ENCODE results near the gene POLR2J3. TPM values are rescaled to one million over a fixed set of nuclear protein-coding genes. Genes with fewer than 3 reads are reported as not detected.
"Not testable (repeated sequence)": the region's sequence is repeated elsewhere in the genome, so short reads cannot be mapped to it uniquely, and the experiment has no call there.

Gene POLR2J3
- total RNA-seq, 1 donor from 2014 or later = 22.0 TPM

GRCh38 chr7:102577315-102578240, 5.2 kb upstream of the POLR2J3 start:
- not testable (repeated sequence) for H3K4me1 Mint-ChIP-seq (ENCODE audit: unreplicated experiment); H3K27me3 Mint-ChIP-seq (ENCODE audit: unreplicated experiment); H3K9me3 Mint-ChIP-seq (ENCODE audit: unreplicated experiment); H3K4me3 Mint-ChIP-seq (ENCODE audit: unreplicated experiment); DNase-seq (ENCODE audit: low spot score); H3K27ac Mint-ChIP-seq (ENCODE audit: unreplicated experiment); H3K36me3 Mint-ChIP-seq (ENCODE audit: low read depth, unreplicated experiment)

GRCh38 chr7:102576363-102576762, 4.0 kb upstream of the POLR2J3 start:
- not testable (repeated sequence) for H3K4me1 Mint-ChIP-seq (ENCODE audit: unreplicated experiment); H3K36me3 Mint-ChIP-seq (ENCODE audit: low read depth, unreplicated experiment); H3K4me3 Mint-ChIP-seq (ENCODE audit: unreplicated experiment); H3K9me3 Mint-ChIP-seq (ENCODE audit: unreplicated experiment); H3K27ac Mint-ChIP-seq (ENCODE audit: unreplicated experiment); DNase-seq (ENCODE audit: low spot score); H3K27me3 Mint-ChIP-seq (ENCODE audit: unreplicated experiment)

- H3K9me3 Mint-ChIP-seq (ENCODE audit: unreplicated experiment); H3K4me3 Mint-ChIP-seq (ENCODE audit: unreplicated experiment); H3K27me3 Mint-ChIP-seq (ENCODE audit: unreplicated experiment); H3K36me3 Mint-ChIP-seq (ENCODE audit: low read depth, unreplicated experiment); DNase-seq (ENCODE audit: low spot score); H3K27ac Mint-ChIP-seq (ENCODE audit: unreplicated experiment); H3K4me1 Mint-ChIP-seq (ENCODE audit: unreplicated experiment): not testable (repeated sequence)
Observed at GRCh38 chr7:102574607-102575006, 2.2 kb upstream of the POLR2J3 start.

DNA sequence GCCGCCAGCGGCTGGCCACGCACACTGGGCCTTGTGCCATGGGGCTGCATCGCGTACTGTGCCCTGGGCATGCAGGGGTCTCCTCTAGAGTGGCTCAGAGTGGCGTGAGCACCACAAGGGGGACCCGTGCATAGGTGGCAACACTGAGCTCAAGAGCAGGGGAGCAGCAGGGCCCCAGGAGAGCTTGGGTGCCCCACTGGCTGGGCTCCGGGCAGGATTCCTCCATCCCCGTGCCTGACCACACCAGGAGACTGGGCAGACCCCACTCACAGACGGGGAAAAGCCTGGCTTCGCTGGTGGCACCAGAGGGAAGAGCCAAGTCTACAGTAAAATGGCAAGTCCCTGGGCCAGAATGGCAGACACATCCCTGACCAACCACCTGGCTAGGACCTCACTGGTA, 3.8 kb downstream of the POLR2J3 start:
- not testable (repeated sequence) for H3K27me3 Mint-ChIP-seq (ENCODE audit: unreplicated experiment); DNase-seq (ENCODE audit: low spot score); H3K36me3 Mint-ChIP-seq (ENCODE audit: low read depth, unreplicated experiment); H3K9me3 Mint-ChIP-seq (ENCODE audit: unreplicated experiment); H3K27ac Mint-ChIP-seq (ENCODE audit: unreplicated experiment); H3K4me3 Mint-ChIP-seq (ENCODE audit: unreplicated experiment); H3K4me1 Mint-ChIP-seq (ENCODE audit: unreplicated experiment)

DNA sequence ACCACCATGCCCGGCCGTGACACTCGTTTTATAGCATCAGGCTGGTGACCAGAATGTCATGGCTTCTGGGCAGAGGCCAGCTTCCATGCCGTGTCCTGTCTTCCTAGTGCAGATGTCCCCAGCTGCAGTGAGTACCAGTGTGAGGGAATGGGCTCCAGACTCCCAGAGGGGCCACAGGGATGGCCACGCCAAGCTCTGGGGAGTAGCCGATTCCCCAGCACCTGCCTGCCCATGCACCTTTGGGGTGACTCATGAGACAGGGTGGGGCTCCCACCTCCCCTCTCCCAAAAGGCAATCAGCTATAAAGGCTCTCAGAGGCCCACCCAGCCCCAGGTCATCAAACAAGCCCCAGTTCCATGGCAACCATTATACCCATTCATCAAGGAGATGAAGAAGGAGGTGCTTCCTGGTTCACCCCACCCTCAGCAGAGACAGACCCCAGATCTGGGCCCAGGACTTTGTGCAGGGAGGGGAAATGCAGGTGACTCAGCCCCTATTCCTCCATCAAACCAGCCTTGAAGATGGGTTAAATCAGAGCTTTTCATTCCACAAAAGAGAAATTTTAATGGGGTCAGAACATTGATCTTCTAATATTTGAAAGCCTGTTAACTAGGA, 21.5 kb downstream of the POLR2J3 start, which contains the start of gene SPDYE2:
TSS of gene SPDYE2 (plus strand) at position 419 of the 615 bp plus-strand sequence. CDS start 2,030 bp downstream, outside the sequence.
- not testable (repeated sequence) for H3K27me3 Mint-ChIP-seq (ENCODE audit: unreplicated experiment); H3K4me1 Mint-ChIP-seq (ENCODE audit: unreplicated experiment); H3K4me3 Mint-ChIP-seq (ENCODE audit: unreplicated experiment); H3K27ac Mint-ChIP-seq (ENCODE audit: unreplicated experiment); H3K9me3 Mint-ChIP-seq (ENCODE audit: unreplicated experiment); H3K36me3 Mint-ChIP-seq (ENCODE audit: low read depth, unreplicated experiment); DNase-seq (ENCODE audit: low spot score)

GRCh38 chr7:102546353-102546752, 26.0 kb downstream of the POLR2J3 start:
- not testable (repeated sequence) for H3K36me3 Mint-ChIP-seq (ENCODE audit: low read depth, unreplicated experiment); H3K4me3 Mint-ChIP-seq (ENCODE audit: unreplicated experiment); H3K27ac Mint-ChIP-seq (ENCODE audit: unreplicated experiment)

DNA sequence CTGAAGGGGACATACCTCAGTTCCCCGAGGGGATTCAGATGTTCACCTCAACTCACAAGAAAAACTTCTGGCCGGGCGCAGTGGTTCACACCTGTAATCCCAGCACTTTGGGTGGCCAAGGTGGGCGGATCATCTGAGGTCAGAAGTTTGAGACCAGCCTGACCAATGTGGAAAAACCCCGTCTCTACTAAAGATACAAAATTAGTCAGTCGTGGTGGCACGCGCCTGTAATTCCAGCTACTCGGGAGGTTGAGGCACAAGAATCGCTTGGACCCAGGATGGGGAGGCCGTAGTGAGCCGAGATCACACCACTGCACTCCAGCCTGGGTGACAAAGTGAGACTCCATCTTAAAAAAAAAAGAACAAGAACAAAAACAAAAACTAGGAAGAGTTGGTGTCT, 27.1 kb downstream of the POLR2J3 start:
- not testable (repeated sequence) for H3K27me3 Mint-ChIP-seq (ENCODE audit: unreplicated experiment); H3K4me1 Mint-ChIP-seq (ENCODE audit: unreplicated experiment)

More at GRCh38 chr7:102546353-102546752, 26.0 kb downstream of the POLR2J3 start:
- not testable (repeated sequence) for H3K9me3 Mint-ChIP-seq (ENCODE audit: unreplicated experiment); H3K27me3 Mint-ChIP-seq (ENCODE audit: unreplicated experiment); DNase-seq (ENCODE audit: low spot score); H3K4me1 Mint-ChIP-seq (ENCODE audit: unreplicated experiment)

GRCh38 chr7:102544372-102544771, 28.0 kb downstream of the POLR2J3 start:
- not testable (repeated sequence) for H3K4me1 Mint-ChIP-seq (ENCODE audit: unreplicated experiment); DNase-seq (ENCODE audit: low spot score); H3K4me3 Mint-ChIP-seq (ENCODE audit: unreplicated experiment); H3K9me3 Mint-ChIP-seq (ENCODE audit: unreplicated experiment); H3K36me3 Mint-ChIP-seq (ENCODE audit: low read depth, unreplicated experiment); H3K27ac Mint-ChIP-seq (ENCODE audit: unreplicated experiment); H3K27me3 Mint-ChIP-seq (ENCODE audit: unreplicated experiment)

More for the DNA sequence above, 27.1 kb downstream of the POLR2J3 start:
- H3K9me3 Mint-ChIP-seq (ENCODE audit: unreplicated experiment); DNase-seq (ENCODE audit: low spot score); H3K4me3 Mint-ChIP-seq (ENCODE audit: unreplicated experiment); H3K27ac Mint-ChIP-seq (ENCODE audit: unreplicated experiment); H3K36me3 Mint-ChIP-seq (ENCODE audit: low read depth, unreplicated experiment): not testable (repeated sequence)

- not testable (repeated sequence) for H3K36me3 Mint-ChIP-seq (ENCODE audit: low read depth, unreplicated experiment); H3K9me3 Mint-ChIP-seq (ENCODE audit: unreplicated experiment); H3K4me3 Mint-ChIP-seq (ENCODE audit: unreplicated experiment); DNase-seq (ENCODE audit: low spot score); H3K4me1 Mint-ChIP-seq (ENCODE audit: unreplicated experiment); H3K27ac Mint-ChIP-seq (ENCODE audit: unreplicated experiment); H3K27me3 Mint-ChIP-seq (ENCODE audit: unreplicated experiment)
Observed at GRCh38 chr7:102543596-102543995, 28.8 kb downstream of the POLR2J3 start, which contains the start of gene UPK3BL2. Gene UPK3BL2, minus strand, starts transcription at chr7:102543696. Its CDS starts 60 bp downstream, at chr7:102543636.

GRCh38 chr7:102542771-102543170, 29.6 kb downstream of the POLR2J3 start:
- H3K4me1 Mint-ChIP-seq (ENCODE audit: unreplicated experiment); H3K9me3 Mint-ChIP-seq (ENCODE audit: unreplicated experiment); H3K27ac Mint-ChIP-seq (ENCODE audit: unreplicated experiment); H3K36me3 Mint-ChIP-seq (ENCODE audit: low read depth, unreplicated experiment); DNase-seq (ENCODE audit: low spot score); H3K27me3 Mint-ChIP-seq (ENCODE audit: unreplicated experiment); H3K4me3 Mint-ChIP-seq (ENCODE audit: unreplicated experiment): not testable (repeated sequence)

DNA sequence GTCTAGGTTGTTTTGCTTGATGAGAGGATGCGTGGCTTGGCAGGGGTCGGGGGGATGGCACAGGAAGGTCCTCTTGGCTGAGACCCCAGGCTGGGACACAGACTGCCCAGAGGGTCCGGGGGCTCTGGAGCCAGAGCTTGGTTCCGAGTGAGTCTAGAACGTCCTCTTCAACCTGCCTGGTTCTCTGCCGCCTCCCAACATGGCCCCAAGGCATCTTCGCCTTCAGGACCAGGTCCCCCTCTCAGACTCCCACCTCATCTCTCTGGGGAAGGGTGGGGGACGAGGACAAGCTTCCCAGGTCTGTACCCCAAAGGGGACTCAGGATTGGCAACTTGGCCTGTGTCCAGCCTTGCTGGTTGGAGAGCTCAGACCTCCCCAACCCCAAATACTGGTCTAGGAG, 30.3 kb downstream of the POLR2J3 start:
- DNase-seq (ENCODE audit: low spot score); H3K36me3 Mint-ChIP-seq (ENCODE audit: low read depth, unreplicated experiment); H3K27ac Mint-ChIP-seq (ENCODE audit: unreplicated experiment); H3K9me3 Mint-ChIP-seq (ENCODE audit: unreplicated experiment); H3K4me3 Mint-ChIP-seq (ENCODE audit: unreplicated experiment); H3K27me3 Mint-ChIP-seq (ENCODE audit: unreplicated experiment); H3K4me1 Mint-ChIP-seq (ENCODE audit: unreplicated experiment): not testable (repeated sequence)

DNA sequence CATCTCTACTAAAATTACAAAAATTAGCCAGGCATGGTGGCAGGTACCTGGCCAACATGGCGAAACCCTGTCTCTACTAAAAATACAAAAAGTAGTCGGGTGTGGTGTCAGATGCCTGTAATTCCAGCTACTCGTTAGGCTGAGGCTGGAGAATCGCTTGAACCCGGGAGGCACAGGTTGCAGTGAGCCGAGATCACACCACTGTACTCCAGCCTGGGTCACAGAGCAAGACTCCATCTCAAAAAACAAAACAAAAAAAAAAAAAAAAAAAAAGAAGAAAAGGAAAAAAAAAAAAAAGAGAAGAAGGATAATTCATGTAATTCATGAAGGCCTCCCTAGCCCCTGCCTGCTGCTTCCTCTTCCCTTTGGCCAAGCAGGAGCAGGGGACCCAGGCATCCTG, 31.8 kb downstream of the POLR2J3 start:
- H3K27me3 Mint-ChIP-seq (ENCODE audit: unreplicated experiment); H3K4me3 Mint-ChIP-seq (ENCODE audit: unreplicated experiment); H3K4me1 Mint-ChIP-seq (ENCODE audit: unreplicated experiment); H3K9me3 Mint-ChIP-seq (ENCODE audit: unreplicated experiment); DNase-seq (ENCODE audit: low spot score); H3K27ac Mint-ChIP-seq (ENCODE audit: unreplicated experiment); H3K36me3 Mint-ChIP-seq (ENCODE audit: low read depth, unreplicated experiment): not testable (repeated sequence)
